ENCODE data around the gene C1orf105. TPM values are rescaled to one million over a fixed set of nuclear protein-coding genes. Genes with fewer than 3 reads are reported as not detected.
A peak's percentile ranks its signal among the peaks of the same experiment; 100 is the strongest.

Gene C1orf105
- total RNA-seq, 1 donor from 2014 or later, result not detected

DNA sequence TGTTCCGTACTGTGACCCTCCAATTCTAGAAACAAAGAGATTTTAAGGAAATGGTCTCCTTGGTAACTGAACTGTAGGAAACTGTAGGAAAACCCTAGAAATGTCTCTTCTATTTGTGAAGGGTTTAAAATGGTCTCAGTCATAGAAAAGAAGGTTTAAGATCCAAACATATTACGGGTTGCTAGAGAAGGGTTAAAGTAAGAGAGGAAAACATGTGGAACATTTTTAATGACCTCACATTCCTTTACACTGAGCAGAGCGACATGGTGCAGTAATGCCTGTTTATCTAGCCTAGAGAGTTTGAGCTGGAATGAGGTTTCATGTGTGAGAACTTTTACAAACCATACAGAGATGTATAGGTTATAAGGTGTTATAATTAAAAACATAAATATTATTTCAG, 36.9 kb upstream of the C1orf105 start:
- Mint-ChIP-seq H3K9me3 (no peaks in the 10 kb centered on the region), H3K27me3 (no peaks in the 10 kb centered on the region), H3K4me1 (ENCODE audit: unreplicated experiment) (peaks cover 55% of the 10 kb centered on the region), H3K4me3 (peak overlapping the region; percentile 58), H3K36me3 (peaks cover 8% of the 10 kb centered on the region), H3K27ac (peak overlapping the region; percentile 75)
- DNase-seq (ENCODE audit: extremely low spot score, unreplicated experiment), result no peak
- TF ChIP-seq, protein P1, sequence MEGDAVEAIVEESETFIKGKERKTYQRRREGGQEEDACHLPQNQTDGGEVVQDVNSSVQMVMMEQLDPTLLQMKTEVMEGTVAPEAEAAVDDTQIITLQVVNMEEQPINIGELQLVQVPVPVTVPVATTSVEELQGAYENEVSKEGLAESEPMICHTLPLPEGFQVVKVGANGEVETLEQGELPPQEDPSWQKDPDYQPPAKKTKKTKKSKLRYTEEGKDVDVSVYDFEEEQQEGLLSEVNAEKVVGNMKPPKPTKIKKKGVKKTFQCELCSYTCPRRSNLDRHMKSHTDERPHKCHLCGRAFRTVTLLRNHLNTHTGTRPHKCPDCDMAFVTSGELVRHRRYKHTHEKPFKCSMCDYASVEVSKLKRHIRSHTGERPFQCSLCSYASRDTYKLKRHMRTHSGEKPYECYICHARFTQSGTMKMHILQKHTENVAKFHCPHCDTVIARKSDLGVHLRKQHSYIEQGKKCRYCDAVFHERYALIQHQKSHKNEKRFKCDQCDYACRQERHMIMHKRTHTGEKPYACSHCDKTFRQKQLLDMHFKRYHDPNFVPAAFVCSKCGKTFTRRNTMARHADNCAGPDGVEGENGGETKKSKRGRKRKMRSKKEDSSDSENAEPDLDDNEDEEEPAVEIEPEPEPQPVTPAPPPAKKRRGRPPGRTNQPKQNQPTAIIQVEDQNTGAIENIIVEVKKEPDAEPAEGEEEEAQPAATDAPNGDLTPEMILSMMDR (conservative IDR thresholded peaks at IDR 0.05), result no peak

GRCh38 chr1:172384656-172385055, 35.8 kb upstream of the C1orf105 start:
- peaks cover 8% of the 10 kb centered on the region for H3K36me3 Mint-ChIP-seq
- TF ChIP-seq, protein P1 (conservative IDR thresholded peaks at IDR 0.05), result no peak
- H3K27me3 Mint-ChIP-seq, result no peaks in the 10 kb centered on the region
- no peak overlapping the region for H3K27ac Mint-ChIP-seq
- H3K9me3 Mint-ChIP-seq, result no peaks in the 10 kb centered on the region
- no peak for DNase-seq (ENCODE audit: extremely low spot score, unreplicated experiment)
- peaks cover 50% of the 10 kb centered on the region for H3K4me1 Mint-ChIP-seq (ENCODE audit: unreplicated experiment)
- H3K4me3 Mint-ChIP-seq, result no peak overlapping the region

GRCh38 chr1:172386046-172386445, 34.4 kb upstream of the C1orf105 start:
- Mint-ChIP-seq H3K4me3 (no peak overlapping the region), H3K27ac (no peak overlapping the region), H3K27me3 (no peaks in the 10 kb centered on the region), H3K9me3 (no peaks in the 10 kb centered on the region), H3K4me1 (ENCODE audit: unreplicated experiment) (peaks cover 51% of the 10 kb centered on the region), H3K36me3 (peaks cover 8% of the 10 kb centered on the region)
- no peak for DNase-seq (ENCODE audit: extremely low spot score, unreplicated experiment)
- TF ChIP-seq, protein P1 (conservative IDR thresholded peaks at IDR 0.05), result no peak

DNA sequence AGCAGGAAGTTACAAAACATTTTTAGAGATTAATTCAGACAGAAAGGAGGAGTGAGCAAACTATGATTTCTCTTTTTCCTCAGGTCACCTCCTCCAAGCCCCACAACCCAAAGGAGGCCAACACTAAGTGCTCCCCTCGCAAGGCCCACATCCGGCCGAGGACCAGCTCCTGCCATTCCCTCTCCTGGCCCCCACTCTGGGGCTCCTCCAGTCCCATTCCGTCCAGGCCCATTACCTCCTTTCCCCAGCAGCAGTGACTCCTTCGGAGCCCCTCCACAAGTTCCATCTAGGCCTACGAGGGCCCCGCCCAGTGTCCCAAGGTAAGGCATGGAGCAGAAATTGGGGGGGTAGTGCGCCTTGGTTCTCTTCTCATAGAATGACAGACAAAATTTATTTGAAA, 32.0 kb upstream of the C1orf105 start:
- H3K27ac Mint-ChIP-seq, result peak overlapping the region; percentile 31
- H3K4me3 Mint-ChIP-seq, result no peak overlapping the region
- DNase-seq (ENCODE audit: extremely low spot score, unreplicated experiment), result no peak
- H3K27me3 Mint-ChIP-seq, result no peaks in the 10 kb centered on the region
- peaks cover 8% of the 10 kb centered on the region for H3K36me3 Mint-ChIP-seq
- TF ChIP-seq, protein P1 (conservative IDR thresholded peaks at IDR 0.05), result no peak
- peaks cover 44% of the 10 kb centered on the region for H3K4me1 Mint-ChIP-seq (ENCODE audit: unreplicated experiment)
- H3K9me3 Mint-ChIP-seq, result peaks cover 4% of the 10 kb centered on the region

DNA sequence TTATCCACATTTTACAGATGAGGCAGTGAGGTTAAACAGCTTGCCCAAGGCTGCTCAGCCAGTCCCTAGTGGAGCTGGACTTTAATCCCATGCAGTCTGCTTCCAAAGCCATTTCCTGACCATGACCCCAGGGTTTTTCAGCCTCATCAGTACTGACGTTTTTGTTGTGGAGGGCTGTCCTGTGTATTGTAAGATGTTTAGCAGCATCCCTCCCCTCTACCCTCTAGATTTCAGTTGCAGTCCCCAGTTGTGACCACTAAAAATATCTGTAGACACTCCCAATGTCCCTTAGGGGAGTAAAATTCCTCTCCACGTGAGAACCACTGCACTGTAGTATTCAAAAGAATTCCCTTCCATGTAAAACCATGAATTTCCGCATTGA, 30.2 kb upstream of the C1orf105 start:
- Mint-ChIP-seq H3K27ac (peak overlapping the region; percentile 99), H3K9me3 (peaks cover 4% of the 10 kb centered on the region), H3K27me3 (no peaks in the 10 kb centered on the region), H3K4me3 (peak overlapping the region; percentile 79), H3K36me3 (peaks cover 3% of the 10 kb centered on the region), H3K4me1 (ENCODE audit: unreplicated experiment) (peaks cover 46% of the 10 kb centered on the region)
- DNase-seq (ENCODE audit: extremely low spot score, unreplicated experiment), result no peak
- TF ChIP-seq, protein P1 (conservative IDR thresholded peaks at IDR 0.05), result peak; percentile 30
